SK-N-SH (cell line): ENCODE results near the gene WDR90. TPM values are rescaled to one million over a fixed set of nuclear protein-coding genes. Genes with fewer than 3 reads are reported as not detected.

Experiments used
- CTCF ChIA-PET: fragments of 300-600, 350-600 bp; formaldehyde crosslinking; extraction: SDS; loops from one replicate; lab custom pipeline; 2021; lab: Yijun Ruan, JAX
- POLR2A ChIA-PET: fragments of 350-600 bp; sonication (Branson Sonifier 250); formaldehyde crosslinking; extraction: SDS; loops from one replicate; lab custom pipeline; 2020; ENCODE audit warnings: antibody characterized with exemption, inconsistent platforms; lab: Yijun Ruan, JAX
- DNase-seq: peaks from one replicate; pipeline ENCODE4 v3.0.0; 2012
- H2AFZ ChIP-seq: fragments of 200-600 bp; sonication (generic); 2 replicates; pipeline ENCODE4 v1.8.1; 2016; ENCODE audit warnings: antibody characterized with exemption, mild to moderate bottlenecking, low read depth
- H3F3A ChIP-seq: fragments of 200-600 bp; sonication (generic); replicated peaks from 2 replicates; pipeline ENCODE3; 2016; ENCODE audit warnings: antibody characterized with exemption, mild to moderate bottlenecking; ENCODE audit not compliant: insufficient read depth
- H3K27ac ChIP-seq, 2 experiments: fragments of 200-500 bp in 1 of 2; fragments of 200-600 bp in 1 of 2; sonication (Bioruptor generic) in 1 of 2; sonication (generic), shearing (Covaris generic) in 1 of 2; 2 replicates each; pipeline versions ENCODE4 v1.5.1 to v1.6.1; 2014 to 2016; ENCODE audit warnings: low read depth in 2 of 2, inconsistent platforms in 1 of 2, low read length in 1 of 2, mild to moderate bottlenecking in 1 of 2, mixed read lengths in 1 of 2
- H3K27me3 ChIP-seq: fragments of 200-600 bp; sonication (generic), shearing (Covaris generic); 2 replicates; pipeline ENCODE4 v1.6.1; 2016; ENCODE audit warnings: mixed run types; ENCODE audit not compliant: insufficient read depth
- H3K36me3 ChIP-seq, 2 experiments: fragments of 200-500 bp in 1 of 2; fragments of 200-600 bp in 1 of 2; sonication (Bioruptor generic) in 1 of 2; sonication (generic) in 1 of 2; replicated peaks in 1 of 2; 2 replicates each; pipeline versions ENCODE3 to v1.5.1; 2014 to 2016; ENCODE audit warnings: low read length in 1 of 2, mild to moderate bottlenecking in 1 of 2; ENCODE audit not compliant: insufficient read depth in 2 of 2, control insufficient read depth in 1 of 2
- H3K4me1 ChIP-seq, 2 experiments: fragments of 200-500 bp in 1 of 2; fragments of 200-600 bp in 1 of 2; sonication (Bioruptor generic) in 1 of 2; sonication (generic), shearing (Covaris generic) in 1 of 2; 2 replicates each; pipeline versions ENCODE4 v1.5.1 to v1.6.1; 2014 to 2016; ENCODE audit warnings: low read depth in 1 of 2, low read length in 1 of 2, mixed run types in 1 of 2; ENCODE audit not compliant: insufficient read depth in 2 of 2, control insufficient read depth in 1 of 2
- H3K4me2 ChIP-seq: fragments of 200-600 bp; sonication (generic), shearing (Covaris generic); 2 replicates; pipeline ENCODE4 v1.6.1; 2017; ENCODE audit warnings: mixed run types
- H3K4me3 ChIP-seq, 2 experiments: fragments of 200-500 bp in 1 of 2; fragments of 200-600 bp in 1 of 2; sonication (Bioruptor generic) in 1 of 2; sonication (generic), shearing (Covaris generic) in 1 of 2; 2 replicates each; pipeline versions ENCODE4 v1.5.1 to v1.8.1; 2014 to 2016; ENCODE audit warnings: low read depth in 2 of 2, inconsistent platforms in 1 of 2, low read length in 1 of 2, mild to moderate bottlenecking in 1 of 2, mixed read lengths in 1 of 2, moderate library complexity in 1 of 2
- H3K79me2 ChIP-seq: fragments of 200-600 bp; sonication (generic); 2 replicates; pipeline ENCODE4 v1.8.1; 2017; ENCODE audit warnings: mild to moderate bottlenecking; ENCODE audit not compliant: insufficient read depth
- H3K9ac ChIP-seq: fragments of 200-600 bp; sonication (generic); 2 replicates; pipeline ENCODE4 v1.6.1; 2017; ENCODE audit warnings: mixed run types
- H3K9me2 ChIP-seq: fragments of 200-600 bp; sonication (generic); 2 replicates; pipeline ENCODE4 v1.6.1; 2017; ENCODE audit warnings: mixed run types
- H3K9me3 ChIP-seq: fragments of 200-600 bp; sonication (generic); 2 replicates; pipeline ENCODE4 v1.6.1; 2017; ENCODE audit warnings: mixed run types, mild to moderate bottlenecking, moderate library complexity
- H4K20me1 ChIP-seq: fragments of 200-600 bp; sonication (generic); 2 replicates; pipeline ENCODE4 v1.6.1; 2017; ENCODE audit warnings: mild to moderate bottlenecking, mixed run types; ENCODE audit not compliant: insufficient read depth
- CHD2 ChIP-seq: fragments of 150-350 bp; IDR thresholded peaks from 2 replicates; pipeline ENCODE4 v1.6.1; 2018; ENCODE audit warnings: low read length; ENCODE audit not compliant: partially characterized antibody
- ELF1 ChIP-seq: IDR thresholded peaks from 2 replicates; pipeline ENCODE4 v1.4.0; 2012
- EP300 ChIP-seq, 2 experiments: IDR thresholded peaks; 2 replicates each; pipeline versions ENCODE4 v1.4.0 to v1.6.1; 2012; ENCODE audit warnings: borderline replicate concordance in 1 of 2, low read depth in 1 of 2, low read length in 1 of 2
- EZH2phosphoT487 ChIP-seq: fragments of 200-600 bp; sonication (generic); IDR thresholded peaks from 2 replicates; pipeline ENCODE4 v1.6.1; 2017; ENCODE audit warnings: low read depth, mixed run types, mild to moderate bottlenecking, antibody characterized with exemption, moderate library complexity, borderline replicate concordance
- FOXM1 ChIP-seq: IDR thresholded peaks from 2 replicates; pipeline ENCODE4 v1.4.0; 2012; ENCODE audit warnings: low read depth, mild to moderate bottlenecking
- MXI1 ChIP-seq: IDR thresholded peaks from 2 replicates; pipeline ENCODE4 v1.6.1; 2012; ENCODE audit warnings: mild to moderate bottlenecking, low read depth, low read length, improper control_type of control experiment
- POLR2AphosphoS5 ChIP-seq: IDR thresholded peaks from 2 replicates; pipeline ENCODE4 v1.6.1; 2012; ENCODE audit warnings: low read depth, low read length
- RCOR1 ChIP-seq: fragments of 150-350 bp; IDR thresholded peaks from 2 replicates; pipeline ENCODE4 v1.6.1; 2017; ENCODE audit warnings: antibody characterized with exemption, low read length
- RFX5 ChIP-seq: IDR thresholded peaks from 2 replicates; pipeline ENCODE4 v1.6.1; 2012; ENCODE audit warnings: mild to moderate bottlenecking, improper control_type of control experiment, low read length
- RXRA ChIP-seq: IDR thresholded peaks from 2 replicates; pipeline ENCODE4 v1.4.0; 2012; ENCODE audit warnings: low read depth, mild to moderate bottlenecking, borderline replicate concordance
- SMC3 ChIP-seq: IDR thresholded peaks from 2 replicates; pipeline ENCODE4 v1.6.1; 2012; ENCODE audit warnings: low read depth, low read length, improper control_type of control experiment
- TAF1 ChIP-seq: IDR thresholded peaks from 2 replicates; pipeline ENCODE4 v1.6.1; 2012; ENCODE audit warnings: low read depth, mild to moderate bottlenecking, low read length, moderate library complexity, borderline replicate concordance
- YY1 ChIP-seq: IDR thresholded peaks from 2 replicates; pipeline ENCODE4 v1.4.0; 2012; ENCODE audit warnings: low read depth, mild to moderate bottlenecking
- WGBS: methylation state at CpG from one replicate; pipeline ENCODE4 v1.1.6; 2017; ENCODE audit warnings: low lambda C conversion rate; 5-methylcytosine and 5-hydroxymethylcytosine counted together
- polyA plus RNA-seq, 3 experiments: library from polyadenylated mRNA; depleted of rRNA; stranded (reverse); fragments of >200 nt; gene quantifications; 2 replicates each; pipeline ENCODE4 v1.2.3, GENCODE V29; 2012
- TF ChIP-seq, protein P1 (sequence below): IDR thresholded peaks from 2 replicates; pipeline ENCODE4 v1.4.0; 2012; ENCODE audit warnings: low read depth, borderline replicate concordance
- TF ChIP-seq, protein P2 (sequence below): fragments of 200-600 bp; sonication (generic); IDR thresholded peaks from 2 replicates; pipeline ENCODE4 v1.6.1; 2017; ENCODE audit warnings: antibody characterized with exemption, mild to moderate bottlenecking, moderate library complexity
- TF ChIP-seq, protein P3 (sequence below): IDR thresholded peaks from 2 replicates; pipeline ENCODE4 v1.4.0; 2012; ENCODE audit warnings: low read depth, borderline replicate concordance

Gene WDR90
- polyA plus RNA-seq, 1 of the 3 experiments (the other 2 are of a cell fraction): 32.0 TPM

DNA sequence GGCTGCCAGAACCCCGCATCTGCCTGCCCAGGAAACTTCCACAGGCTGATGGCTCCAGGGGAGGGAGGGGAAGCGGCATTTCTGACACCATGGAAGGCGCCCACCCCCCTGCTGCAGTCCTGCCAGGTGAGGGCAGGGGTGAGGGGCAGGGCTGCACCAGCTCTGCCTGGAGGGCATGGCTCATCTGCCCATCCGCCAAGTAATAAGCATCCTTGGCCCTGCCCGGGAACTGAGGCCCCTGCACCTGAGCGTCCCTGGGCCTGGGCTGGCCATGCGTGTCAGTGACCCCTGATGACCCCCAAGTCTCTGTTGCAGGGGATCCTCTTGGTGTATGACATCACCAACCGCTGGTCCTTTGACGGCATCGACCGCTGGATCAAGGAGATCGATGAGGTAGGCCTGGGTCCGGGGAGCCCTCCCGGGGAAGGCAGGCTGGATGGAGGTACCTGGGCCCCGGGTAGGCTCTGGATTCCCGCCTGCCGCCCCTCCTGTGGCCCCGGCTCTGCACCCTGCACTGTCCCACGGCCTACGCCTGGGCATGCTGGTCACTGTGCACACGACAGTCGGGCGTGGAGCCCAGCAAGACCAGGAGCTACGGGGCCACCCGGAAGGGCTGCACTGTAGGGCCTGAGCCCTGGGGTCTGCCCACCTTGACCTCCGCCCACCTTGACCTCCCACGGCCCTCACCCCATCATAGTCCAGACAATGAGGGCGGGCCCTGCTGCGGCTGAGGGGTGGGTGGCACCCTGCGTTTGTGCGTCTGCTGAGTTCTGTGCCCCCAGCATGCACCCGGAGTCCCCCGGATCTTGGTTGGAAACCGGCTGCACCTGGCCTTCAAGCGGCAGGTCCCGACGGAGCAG, 23.8 kb upstream of the WDR90 start:
- WGBS: 97% methylated on average over 7 of the region's 37 CpGs
- H3K4me1 ChIP-seq: peaks cover 10 to 29% of the 10 kb centered on the region in 2 experiments; a peak in 3 of 4 replicates
- no peak overlapping the region for H3K4me3 ChIP-seq
- no peak for TF ChIP-seq SMC3
- no peak for TF ChIP-seq EP300 (IDR thresholded peaks at IDR 0.05; ENCODE audit: borderline replicate concordance in 1 of 2, low read depth in 1 of 2, low read length in 1 of 2)
- TF ChIP-seq, protein P1, sequence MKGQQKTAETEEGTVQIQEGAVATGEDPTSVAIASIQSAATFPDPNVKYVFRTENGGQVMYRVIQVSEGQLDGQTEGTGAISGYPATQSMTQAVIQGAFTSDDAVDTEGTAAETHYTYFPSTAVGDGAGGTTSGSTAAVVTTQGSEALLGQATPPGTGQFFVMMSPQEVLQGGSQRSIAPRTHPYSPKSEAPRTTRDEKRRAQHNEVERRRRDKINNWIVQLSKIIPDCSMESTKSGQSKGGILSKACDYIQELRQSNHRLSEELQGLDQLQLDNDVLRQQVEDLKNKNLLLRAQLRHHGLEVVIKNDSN: no peak
- TF ChIP-seq ELF1: no peak
- no peak for TF ChIP-seq TAF1
- no peak for TF ChIP-seq YY1
- TF ChIP-seq, protein P2, sequence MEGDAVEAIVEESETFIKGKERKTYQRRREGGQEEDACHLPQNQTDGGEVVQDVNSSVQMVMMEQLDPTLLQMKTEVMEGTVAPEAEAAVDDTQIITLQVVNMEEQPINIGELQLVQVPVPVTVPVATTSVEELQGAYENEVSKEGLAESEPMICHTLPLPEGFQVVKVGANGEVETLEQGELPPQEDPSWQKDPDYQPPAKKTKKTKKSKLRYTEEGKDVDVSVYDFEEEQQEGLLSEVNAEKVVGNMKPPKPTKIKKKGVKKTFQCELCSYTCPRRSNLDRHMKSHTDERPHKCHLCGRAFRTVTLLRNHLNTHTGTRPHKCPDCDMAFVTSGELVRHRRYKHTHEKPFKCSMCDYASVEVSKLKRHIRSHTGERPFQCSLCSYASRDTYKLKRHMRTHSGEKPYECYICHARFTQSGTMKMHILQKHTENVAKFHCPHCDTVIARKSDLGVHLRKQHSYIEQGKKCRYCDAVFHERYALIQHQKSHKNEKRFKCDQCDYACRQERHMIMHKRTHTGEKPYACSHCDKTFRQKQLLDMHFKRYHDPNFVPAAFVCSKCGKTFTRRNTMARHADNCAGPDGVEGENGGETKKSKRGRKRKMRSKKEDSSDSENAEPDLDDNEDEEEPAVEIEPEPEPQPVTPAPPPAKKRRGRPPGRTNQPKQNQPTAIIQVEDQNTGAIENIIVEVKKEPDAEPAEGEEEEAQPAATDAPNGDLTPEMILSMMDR: no peak
- no peak overlapping the region for H3K27ac ChIP-seq
- no peak overlapping the region for H3K9ac ChIP-seq
- H3K36me3 ChIP-seq: peaks cover 0 to 3% of the 10 kb centered on the region in 2 experiments
- H3K4me2 ChIP-seq: no peak overlapping the region
- H2AFZ ChIP-seq: no peak overlapping the region
- H3F3A ChIP-seq: peaks cover 5% of the 10 kb centered on the region
- no peaks in the 10 kb centered on the region for H3K9me2 ChIP-seq
- ChIA-PET POLR2A (no interaction called here), CTCF (interaction anchor here (0.6 to 2.6 kb wide), 10 partner anchors 11 to 234 kb away, joined by 3 to 12 read pairs (median 4); partner anchors contain the start of genes METTL26 and RAB40C)
- no peak for DNase-seq
- no peaks in the 10 kb centered on the region for H4K20me1 ChIP-seq
- no peaks in the 10 kb centered on the region for H3K9me3 ChIP-seq
- peaks cover 5% of the 10 kb centered on the region; the same call in 1 of the 2 replicates for H3K79me2 ChIP-seq
- no peaks in the 10 kb centered on the region for H3K27me3 ChIP-seq

DNA sequence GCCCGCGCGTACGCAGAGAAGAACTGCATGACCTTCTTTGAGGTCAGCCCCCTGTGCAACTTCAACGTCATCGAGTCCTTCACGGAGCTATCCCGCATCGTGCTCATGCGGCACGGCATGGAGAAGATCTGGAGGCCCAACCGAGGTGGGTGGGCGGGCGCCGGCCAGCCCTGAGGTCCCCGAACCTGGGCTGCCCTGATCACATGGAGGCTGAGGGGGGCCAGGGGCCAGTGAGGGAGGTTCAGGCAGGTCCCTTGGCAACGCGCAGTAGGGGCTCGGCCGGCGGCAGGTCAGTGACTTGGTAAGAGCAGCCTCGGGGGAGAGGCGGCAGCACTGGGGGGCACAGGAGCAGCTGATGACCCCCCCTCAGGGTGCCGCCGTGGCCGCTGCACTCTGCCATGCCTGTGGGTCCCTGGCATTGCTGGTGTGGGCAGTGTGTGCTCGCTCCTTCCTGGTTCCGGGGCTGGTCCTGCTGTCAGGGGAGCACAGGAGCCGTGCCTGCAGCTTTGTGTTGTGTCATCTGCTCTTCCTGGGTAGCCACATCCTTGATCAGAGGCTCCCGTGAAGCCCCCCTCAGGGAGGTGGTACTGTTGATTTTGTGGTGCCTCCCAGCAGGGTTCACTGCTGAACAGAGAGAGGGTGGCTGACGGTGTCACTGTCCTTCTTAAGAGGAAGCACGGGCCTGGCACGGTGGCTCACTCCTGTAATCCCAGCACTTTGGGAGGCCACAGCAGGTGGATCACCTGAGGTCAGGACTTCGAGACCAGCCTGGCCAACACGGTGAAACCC, 23.0 kb upstream of the WDR90 start:
- H4K20me1 ChIP-seq: no peaks in the 10 kb centered on the region
- no peak for DNase-seq
- H3K27ac ChIP-seq: peak overlapping the region in 1 of 2 experiments; percentile 91; a peak in 2 of 4 replicates
- CTCF ChIA-PET: interaction anchor here (2.6 kb wide), 1 partner anchor 22 kb away, joined by 12 read pairs; no protein-coding TSS in a partner anchor
- H3K4me1 ChIP-seq: peaks cover 10 to 37% of the 10 kb centered on the region in 2 experiments; a peak in 3 of 4 replicates
- H3K27me3 ChIP-seq: no peaks in the 10 kb centered on the region
- H3K36me3 ChIP-seq: peaks cover 0 to 3% of the 10 kb centered on the region in 2 experiments
- POLR2A ChIA-PET: no interaction called here
- peaks cover 5% of the 10 kb centered on the region for H3F3A ChIP-seq
- H3K9me2 ChIP-seq: no peaks in the 10 kb centered on the region
- H2AFZ ChIP-seq: no peak overlapping the region
- peak overlapping the region; percentile 45; the same call in 1 of the 2 replicates for H3K4me2 ChIP-seq
- TF ChIP-seq RXRA (no peak), MXI1 (no peak), CHD2 (no peak), EZH2phosphoT487 (no peak), RFX5 (no peak), YY1 (no peak), POLR2AphosphoS5 (no peak), FOXM1 (no peak), SMC3 (no peak), EP300 (IDR thresholded peaks at IDR 0.05; ENCODE audit: borderline replicate concordance in 1 of 2, low read depth in 1 of 2, low read length in 1 of 2) (no peak), RCOR1 (no peak)
- TF ChIP-seq, protein P3, sequence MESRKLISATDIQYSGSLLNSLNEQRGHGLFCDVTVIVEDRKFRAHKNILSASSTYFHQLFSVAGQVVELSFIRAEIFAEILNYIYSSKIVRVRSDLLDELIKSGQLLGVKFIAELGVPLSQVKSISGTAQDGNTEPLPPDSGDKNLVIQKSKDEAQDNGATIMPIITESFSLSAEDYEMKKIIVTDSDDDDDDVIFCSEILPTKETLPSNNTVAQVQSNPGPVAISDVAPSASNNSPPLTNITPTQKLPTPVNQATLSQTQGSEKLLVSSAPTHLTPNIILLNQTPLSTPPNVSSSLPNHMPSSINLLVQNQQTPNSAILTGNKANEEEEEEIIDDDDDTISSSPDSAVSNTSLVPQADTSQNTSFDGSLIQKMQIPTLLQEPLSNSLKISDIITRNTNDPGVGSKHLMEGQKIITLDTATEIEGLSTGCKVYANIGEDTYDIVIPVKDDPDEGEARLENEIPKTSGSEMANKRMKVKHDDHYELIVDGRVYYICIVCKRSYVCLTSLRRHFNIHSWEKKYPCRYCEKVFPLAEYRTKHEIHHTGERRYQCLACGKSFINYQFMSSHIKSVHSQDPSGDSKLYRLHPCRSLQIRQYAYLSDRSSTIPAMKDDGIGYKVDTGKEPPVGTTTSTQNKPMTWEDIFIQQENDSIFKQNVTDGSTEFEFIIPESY: no peak
- no peaks in the 10 kb centered on the region for H3K9me3 ChIP-seq
- peak overlapping the region; percentile 28; the same call in 1 of the 2 replicates for H3K9ac ChIP-seq
- H3K4me3 ChIP-seq: no peak overlapping the region
- H3K79me2 ChIP-seq: peaks cover 5% of the 10 kb centered on the region; the same call in 1 of the 2 replicates
- 95% methylated on average over 25 of the region's 35 CpGs for WGBS
